HG03280 (cell line): ENCODE measurements around the gene SCGB1D2.
"Not testable (repeated sequence)": the region's sequence is repeated elsewhere in the genome, so short reads cannot be mapped to it uniquely, and the experiment has no call there.

Experiments
- ATAC-seq: cut with Tn5 transposase; IDR thresholded peaks from one replicate; pipeline ENCODE4 v1.9.1; 2021; ENCODE audit warnings: mild to moderate bottlenecking, moderate library complexity; ENCODE audit not compliant: unreplicated experiment

The SCGB1D2 gene, protein sequence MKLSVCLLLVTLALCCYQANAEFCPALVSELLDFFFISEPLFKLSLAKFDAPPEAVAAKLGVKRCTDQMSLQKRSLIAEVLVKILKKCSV

DNA sequence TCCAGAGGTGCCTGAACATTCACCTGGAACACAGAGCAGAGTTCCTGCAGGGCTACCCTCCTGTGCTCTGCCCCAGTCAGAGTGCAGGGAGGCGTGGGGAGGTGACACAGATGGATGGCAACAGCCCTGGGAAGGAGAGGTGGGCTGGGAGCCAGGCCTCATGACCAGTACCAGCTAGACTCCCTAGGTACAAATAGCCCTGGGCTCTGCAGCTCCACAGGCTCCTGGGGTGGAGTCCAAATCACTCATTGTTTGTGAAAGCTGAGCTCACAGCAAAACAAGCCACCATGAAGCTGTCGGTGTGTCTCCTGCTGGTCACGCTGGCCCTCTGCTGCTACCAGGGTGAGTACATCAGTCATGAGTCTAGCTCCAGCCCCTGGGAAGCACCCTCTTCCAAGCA, at the start of gene SCGB1D2:
Gene SCGB1D2, plus strand, starts transcription at position 219 of the 400 bp plus-strand sequence. Its CDS starts 69 bp downstream, at position 288.
- ATAC-seq: no peak

DNA sequence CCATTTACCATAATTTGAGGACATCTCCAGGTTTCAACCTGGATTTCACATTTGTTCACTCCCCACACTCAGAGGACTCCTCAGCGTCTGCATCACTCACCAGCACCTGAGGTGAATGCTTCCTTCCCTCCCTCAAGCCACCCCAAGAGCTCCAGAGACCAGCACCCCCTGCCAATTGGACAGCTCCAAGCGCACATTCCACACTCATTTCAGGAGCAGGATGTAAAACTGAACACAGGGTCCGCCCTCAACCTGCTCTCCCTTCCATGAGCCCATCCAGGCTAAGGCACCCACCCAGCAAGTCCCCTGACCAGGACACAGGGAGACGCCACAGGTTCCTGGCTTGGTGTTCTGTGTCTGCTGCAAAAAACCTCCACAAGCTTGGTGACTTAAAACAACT, 48.1 kb upstream of the SCGB1D2 start:
- ATAC-seq: no peak

DNA sequence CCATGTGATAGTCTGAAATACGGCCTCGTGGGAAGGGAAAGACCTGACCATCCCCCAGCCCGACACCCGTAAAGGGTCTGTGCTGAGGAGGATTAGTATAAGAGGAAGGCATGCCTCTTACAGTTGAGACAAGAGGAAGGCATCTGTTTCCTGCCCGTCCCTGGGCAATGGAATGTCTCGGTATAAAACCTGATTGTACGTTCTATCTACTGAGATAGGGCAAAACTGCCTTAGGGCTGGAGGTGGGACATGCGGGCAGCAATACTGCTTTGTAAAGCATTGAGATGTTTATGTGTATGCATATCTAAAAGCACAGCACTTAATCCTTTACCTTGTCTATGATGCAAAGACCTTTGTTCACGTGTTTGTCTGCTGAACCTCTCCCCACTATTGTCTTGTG, 47.0 kb upstream of the SCGB1D2 start:
- not testable (repeated sequence) for ATAC-seq

DNA sequence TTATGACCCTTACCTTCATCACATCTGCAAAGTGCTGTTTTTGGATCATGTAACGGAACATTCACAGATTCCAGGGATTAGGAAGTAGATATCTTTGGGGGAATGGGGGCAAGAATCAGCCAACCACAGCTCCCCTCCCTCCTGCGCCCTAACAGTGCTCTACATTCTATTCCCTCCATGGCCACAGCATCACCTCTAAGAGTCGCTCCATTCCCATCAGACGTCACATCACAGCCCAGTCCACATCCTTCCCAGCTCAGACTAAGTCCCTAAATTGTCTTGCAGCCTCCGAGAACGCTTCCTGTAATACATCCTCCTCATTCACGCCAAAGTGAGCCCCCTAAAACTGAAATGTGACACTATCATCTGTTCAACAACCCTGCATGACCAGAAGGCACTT, 46.1 kb upstream of the SCGB1D2 start:
- ATAC-seq: no peak

DNA sequence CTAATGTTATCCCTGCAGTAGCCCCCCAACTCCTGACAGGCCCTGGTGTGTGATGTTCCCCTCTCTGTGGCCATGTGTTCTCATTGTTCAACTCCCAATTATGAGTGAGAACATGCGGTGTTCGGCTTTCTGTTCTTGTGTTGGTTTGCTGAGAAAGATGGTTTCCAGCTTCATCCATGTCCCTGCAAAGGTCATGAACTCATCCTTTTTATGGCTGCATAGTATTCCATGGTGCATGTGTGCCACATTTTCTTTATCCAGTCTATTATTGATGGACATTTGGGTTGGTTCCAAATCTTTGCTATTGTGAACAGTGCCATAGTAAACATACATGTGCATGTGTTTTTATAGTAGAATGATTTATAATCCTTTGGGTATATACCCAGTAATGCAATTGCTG, 44.6 kb upstream of the SCGB1D2 start:
- not testable (repeated sequence) for ATAC-seq

DNA sequence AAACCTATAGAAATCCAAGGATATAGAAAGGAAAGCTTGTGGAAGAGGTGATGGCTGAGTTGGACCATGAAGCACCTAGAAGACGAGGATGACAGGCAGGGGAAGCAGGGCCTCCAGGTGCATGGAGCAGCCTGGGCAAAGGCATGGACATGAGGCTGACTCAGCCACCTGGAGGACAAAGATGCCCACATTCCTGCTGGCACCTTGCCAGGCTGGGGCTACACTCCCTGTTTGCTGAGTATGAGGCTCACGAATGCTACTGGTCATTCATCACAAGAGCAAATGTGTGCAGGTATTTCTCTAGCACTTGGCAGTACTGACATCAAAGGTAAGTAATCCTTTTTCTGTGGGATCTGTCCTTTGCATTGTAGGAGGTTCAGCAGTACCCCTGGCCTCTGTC, 40.7 kb upstream of the SCGB1D2 start:
- ATAC-seq: no peak

DNA sequence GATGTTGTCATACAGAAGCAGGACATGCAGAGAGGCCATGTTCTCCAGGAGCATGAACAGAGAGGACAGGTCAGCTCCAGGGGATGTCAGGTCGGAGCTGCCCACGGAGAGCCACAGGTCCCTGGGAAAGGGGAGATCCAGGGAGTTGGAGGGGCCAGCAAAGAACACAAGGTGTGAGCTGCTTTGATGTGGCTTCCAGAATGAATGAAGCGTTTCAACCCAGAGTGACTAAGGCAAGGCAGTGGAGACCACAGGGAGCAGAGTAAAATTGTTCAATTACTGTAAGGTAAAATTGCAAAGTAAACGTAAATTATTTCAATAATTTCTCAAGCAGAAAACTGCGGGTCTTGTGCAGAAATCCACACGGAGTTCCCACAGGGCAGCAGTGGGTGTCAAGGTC, 39.1 kb upstream of the SCGB1D2 start:
- ATAC-seq: no peak

DNA sequence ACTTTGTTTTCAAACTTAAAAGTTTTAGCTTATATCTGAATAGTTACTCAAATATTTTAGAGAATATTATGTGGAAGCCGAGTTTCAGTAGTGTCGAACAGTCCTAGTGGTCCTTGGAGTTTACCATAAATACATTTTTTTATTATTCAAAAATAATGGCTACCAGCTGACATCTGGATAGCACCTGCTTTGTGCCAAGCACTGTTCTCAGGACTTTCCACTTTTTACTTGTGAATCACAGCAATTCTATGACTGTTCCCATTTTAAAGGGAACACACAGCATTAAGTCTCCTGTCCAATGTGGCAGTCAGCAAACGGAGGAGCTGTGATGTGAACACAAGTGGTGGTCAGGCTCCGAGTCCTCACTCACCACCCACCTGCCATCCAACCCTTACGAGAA, 37.6 kb upstream of the SCGB1D2 start:
- ATAC-seq: no peak

DNA sequence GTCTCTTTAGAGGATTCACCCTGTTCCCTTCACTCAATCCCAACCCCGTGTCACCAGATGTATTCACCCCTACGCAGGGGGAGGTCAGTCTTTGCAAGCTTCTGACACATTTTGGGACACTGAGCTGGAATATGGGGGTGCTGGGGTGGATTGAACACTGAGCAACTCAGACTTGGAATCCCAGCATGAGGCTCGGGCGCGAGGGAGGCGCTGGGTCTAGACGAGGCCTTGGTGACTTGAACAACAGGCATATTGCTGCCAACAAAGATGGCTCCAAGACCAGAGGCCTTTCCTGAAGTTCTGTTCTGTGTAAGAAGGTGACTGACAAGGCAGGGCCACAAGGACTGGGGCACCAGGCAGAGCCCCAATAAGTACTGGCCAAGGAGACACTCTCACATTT, 36.6 kb upstream of the SCGB1D2 start:
- no peak for ATAC-seq

DNA sequence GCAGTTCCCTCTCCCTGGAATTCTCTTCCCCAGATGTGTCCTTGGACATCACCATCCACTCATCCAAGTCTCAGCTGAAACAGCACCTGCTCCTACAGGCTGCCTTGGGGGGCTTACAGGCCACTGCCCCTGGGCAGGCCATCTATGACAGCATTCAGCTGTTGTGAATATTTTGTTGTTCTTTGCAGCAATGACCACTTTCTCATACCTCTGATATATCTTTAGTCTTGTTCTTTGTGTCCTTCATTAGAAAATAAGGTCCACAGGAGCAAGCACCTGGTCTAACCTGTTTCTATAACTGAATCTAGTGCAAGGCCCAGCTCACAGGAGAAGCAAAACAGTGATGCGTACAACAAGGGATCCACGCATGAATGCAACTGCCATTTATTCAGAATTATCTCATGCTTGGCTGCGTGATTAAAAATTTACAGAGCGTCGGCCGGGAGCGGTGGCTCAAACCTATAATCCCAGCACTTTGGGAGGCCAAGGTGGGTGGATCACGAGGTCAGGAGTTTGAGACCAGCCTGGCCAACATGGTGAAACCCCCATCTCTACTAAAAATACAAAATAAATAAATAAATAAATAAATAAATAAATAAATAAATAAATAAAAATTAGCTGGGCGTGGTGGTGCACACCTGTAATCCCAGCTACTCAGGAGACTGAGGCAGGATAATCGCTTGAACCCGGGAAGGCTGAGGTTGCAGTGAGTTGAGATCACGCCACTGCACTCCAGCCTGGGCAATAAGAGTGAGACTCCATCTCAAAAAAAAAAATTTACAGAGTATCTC, 35.6 kb upstream of the SCGB1D2 start:
- not testable (repeated sequence) for ATAC-seq

DNA sequence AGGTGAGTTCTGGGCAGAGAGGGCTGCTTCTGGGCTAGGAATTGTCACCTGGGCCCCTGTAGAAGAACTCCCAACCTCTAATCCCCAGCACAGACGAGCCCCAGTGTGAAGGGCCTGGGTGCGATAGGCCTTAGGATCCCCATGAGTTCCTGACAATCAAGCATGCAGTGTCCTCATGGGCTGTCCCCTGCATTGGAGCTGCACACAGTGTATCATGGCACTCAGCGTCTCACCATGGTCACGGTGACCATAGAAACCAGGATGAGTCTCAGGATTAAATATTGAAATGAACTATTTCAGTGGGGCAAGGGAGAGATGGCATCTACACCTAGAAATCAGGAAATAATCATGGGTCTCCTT, 33.3 kb upstream of the SCGB1D2 start:
- no peak for ATAC-seq

DNA sequence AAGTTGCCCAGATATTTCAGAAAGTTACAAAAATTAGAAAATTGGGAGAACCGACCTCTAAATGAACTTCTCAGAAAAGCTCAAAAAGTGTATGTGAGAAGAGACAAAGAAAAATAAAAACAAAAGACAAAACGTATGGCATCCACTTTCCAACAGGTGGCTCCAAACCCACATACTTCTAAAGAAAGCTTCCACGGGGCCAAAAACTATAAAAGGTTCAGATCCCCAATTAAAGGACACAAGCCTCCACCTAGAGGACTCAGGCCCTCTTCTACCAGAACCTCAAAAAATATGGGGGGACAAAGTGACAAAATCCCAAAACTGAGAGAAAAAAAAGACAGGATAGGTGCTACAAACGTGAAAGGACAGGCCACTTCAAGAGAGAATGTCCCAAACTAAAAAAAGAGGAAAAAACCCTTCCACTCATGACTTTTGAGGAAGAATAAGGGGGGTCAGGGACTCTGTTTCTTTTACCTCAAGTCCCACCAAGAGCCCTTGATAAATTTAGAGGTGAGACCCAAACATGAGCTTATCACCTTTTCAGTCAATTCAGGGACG, 24.8 kb upstream of the SCGB1D2 start:
- no peak for ATAC-seq

DNA sequence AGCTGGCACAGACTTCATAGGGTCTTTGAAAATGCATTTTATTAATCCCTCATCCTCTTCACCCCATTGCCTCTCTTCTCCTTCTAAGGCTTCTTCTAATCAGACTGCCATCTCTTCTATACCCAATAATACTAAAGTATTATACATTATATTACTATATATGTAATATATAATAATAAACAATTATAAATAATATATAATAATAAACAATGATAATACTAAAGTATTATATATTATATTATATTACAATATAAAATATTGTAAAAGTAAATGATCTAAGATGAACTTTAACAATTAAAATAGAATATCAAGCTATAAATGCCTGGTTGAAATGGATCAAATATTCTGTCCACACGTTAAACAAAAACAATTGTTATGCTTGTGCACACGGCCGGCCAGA, 20.5 kb upstream of the SCGB1D2 start:
- no peak for ATAC-seq

DNA sequence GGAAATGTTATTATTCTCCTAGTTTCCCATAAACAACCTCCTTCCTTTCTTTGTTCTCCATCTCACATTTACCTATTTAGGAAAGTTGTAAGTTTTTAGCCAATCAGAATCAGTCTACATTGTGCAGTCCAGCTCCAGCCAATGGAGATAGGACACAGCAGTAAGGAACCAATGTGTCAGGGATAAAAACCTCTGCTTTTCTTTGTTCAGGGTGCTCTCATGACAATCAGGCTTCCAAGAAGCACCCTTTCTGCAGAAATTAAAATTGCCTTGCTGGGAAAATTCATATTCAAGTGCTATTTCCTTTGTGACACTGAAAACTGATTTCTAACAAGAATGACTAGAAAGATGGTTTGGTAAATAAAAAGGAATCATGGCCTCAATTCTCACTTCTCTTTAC, 18.9 kb upstream of the SCGB1D2 start:
- no peak for ATAC-seq

DNA sequence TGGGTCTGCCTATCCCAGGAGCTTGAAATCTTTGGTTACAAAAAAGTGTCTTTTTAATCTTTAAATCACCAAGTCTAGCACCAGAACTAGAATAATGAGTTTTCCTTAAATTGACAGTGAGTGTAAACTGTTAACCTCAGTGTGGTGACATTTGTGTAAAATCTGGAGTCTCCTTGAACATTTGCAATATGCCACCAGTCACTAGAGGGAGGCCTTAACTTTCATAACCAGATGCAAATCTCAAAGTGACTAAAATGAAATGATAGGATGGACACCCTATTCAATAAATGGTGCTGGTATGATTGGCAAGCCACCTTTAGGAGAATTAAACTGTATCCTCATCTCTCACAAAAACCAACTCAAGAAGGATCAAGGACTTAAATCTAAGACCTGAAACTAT, 8.3 kb upstream of the SCGB1D2 start:
- ATAC-seq: no peak

DNA sequence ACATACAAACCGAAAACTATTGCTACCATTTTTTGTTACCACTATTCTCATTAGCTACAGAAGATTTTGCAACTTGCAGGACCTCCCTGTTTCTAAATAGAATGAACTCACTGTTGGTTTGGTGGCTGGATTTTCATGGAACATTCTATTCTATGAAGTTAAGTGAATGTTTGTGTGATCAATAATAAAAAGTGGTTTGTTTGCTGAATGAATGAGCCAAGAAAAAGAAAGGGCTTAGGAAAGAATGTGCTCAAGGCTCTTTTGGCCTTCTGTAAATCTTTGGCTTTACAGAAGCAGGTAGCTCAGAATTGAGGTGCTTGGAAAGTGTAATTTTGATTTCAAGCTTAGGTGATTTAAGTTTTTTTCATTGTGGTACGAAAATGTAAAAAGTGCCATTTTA, 5.9 kb upstream of the SCGB1D2 start:
- no peak for ATAC-seq

DNA sequence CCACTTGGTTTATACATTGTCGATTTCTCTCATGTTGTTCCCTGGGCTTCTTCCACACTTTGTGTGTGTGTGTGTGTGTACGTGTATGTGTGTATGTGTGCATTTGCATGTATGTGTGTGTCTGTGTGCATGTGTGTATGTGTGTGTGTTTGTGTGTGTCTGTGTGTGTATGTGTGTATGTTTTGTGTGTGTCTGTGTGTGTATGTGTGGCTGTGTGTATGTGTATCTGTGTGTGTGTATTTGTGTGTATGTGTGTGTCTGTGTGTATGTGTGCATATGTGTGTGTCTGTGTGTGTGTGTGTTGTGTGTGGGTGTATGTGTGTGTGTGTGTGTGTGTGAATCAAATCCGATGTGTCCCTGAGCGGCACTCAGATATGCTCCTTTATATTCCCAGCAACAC, 4.5 kb upstream of the SCGB1D2 start:
- no peak for ATAC-seq

DNA sequence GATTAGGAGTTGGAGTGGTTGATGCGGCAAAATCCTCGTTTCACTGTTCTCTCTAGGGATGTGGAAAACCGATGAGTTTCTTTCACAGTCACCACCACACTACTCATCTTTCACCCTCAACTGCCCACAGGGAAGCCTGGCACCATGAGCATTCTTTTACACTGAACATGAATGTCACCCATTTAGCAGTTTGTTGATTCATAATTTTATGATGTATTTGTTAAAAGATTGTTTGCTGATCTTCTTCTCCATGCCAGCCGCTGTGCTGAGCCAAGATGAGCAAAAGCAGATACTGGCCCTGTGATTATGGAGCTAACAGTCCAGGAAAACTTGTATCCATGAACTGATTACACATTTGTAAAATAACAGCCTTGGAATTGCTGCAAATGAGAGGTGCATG, 3.9 kb upstream of the SCGB1D2 start:
- ATAC-seq: no peak

DNA sequence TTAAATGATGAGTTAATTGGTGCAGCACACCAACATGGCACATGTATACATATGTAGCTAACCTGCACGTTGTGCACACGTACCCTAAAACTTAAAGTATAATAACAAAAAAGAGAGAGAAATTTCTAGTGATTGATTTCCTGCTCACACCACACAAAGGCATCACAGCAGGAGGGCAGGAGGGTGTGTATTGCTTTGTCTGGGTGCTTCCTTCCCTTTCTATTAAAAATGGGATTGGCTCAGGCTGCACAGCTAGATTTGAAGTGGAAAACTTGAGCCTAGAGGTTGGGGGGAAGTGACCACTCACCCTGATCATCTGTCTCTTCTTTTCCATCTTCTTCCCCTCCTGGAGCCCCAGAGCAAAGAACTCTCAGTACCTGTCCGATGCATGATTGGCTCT, 944 bp upstream of the SCGB1D2 start:
- no peak for ATAC-seq

DNA sequence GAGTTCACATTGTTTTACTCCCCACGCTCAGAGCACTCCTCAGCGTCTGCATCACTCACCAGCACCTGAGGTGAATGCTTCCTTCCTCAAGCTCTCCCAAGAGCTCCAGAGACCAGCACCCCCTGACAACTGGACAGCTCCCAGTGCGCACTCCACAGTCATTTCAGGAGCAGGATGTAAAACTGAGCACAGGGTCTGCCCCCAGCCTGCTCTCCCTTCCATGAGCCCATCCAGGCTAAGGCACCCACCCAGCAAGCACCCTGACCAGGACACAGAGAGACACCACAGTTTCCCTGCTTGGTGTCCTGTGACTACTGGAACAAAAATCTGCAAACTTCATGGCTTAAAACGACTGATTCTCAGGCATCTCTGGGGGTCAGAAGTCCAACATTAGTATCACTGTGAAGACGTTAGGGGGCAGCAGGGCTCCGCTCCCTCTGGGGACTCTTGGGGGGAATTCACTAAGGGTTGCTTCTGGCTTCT, 3.3 kb downstream of the SCGB1D2 start:
- no peak for ATAC-seq

DNA sequence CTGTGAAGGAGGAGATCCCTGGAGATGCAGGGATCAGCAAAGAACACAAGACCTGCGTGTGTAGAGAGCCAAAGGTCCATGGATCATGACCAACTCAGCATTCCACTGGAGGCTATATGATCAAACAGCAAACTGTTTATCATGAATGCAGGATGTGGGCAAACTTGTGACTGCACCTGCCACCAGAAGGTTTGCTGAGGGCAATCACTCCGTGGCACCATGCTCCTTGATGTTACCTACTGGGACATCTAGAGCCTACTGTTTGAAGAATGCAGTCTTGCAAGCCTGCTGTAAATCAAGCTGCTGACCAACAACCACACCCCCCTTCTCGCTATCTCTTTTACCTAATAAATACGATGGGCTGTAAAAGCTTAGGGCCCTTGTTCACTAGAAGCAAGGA, 9.7 kb downstream of the SCGB1D2 start:
- ATAC-seq: no peak

DNA sequence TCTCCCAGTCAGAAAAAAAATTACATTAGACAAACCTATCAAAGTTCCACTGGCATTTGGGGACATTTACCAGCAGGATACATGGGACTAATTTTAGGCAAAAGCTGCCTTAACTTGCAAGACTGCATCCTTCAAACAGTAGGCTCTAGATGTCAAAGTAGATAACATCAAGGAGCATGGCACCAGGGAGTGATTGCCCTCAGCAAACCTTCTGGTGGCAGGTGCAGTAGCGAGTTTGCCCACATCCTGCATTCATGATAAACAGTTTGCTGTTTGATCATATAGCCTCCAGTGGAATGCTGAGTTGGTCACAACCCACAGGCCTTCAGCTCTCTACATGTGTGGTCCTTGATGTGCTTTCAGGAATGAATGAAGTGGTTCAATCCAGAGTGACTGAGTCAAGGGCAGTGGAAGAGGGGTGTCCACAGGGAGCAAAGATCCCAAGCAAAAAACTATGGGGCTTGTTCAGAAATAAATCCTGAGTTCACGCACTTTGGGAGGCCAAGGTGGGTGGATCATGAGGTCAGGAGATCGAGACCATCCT, 12.0 kb downstream of the SCGB1D2 start:
- no peak for ATAC-seq
